Measurements from ENCODE around the gene CD63. TPM values are rescaled to one million over a fixed set of nuclear protein-coding genes. Genes with fewer than 3 reads are reported as not detected.

Gene CD63
- total and polyA plus RNA-seq, 2 of the 4 experiments (the other 2 are of a cell fraction) = 995 to 1,398 TPM

DNA sequence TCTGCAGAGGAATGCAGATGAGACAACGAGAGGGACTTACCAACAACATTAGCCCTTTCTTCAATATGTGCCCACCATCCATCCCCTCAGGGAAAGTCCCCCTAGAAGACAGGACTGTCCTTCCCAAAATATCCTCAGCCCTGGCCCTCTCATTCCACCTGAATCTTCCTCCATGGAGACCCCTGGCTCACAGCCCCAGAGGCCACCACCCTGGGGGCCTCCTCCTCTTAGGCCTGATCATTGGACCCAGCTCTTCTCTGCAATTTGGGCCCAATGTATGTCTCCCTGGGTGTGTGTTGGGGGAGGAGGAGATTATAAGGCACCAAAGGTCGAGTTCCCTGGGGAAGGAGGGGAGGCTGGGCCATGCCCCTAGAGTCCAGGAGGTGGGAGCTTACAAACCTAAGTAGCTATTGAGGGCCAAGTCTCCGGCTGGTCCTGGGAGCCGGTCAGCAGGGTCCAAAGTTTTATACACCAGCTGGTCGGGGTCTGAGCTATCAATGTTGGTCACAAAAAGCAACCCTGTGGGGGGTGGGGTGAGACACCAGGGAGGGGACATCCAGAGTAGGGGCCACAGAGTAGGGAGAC is 29.2 kb downstream of the CD63 start:
- ATAC-seq (ENCODE audit: low read depth) (no peak), DNase-seq (no peak)
- no peak overlapping the region for H2AK5ac ChIP-seq (ENCODE audit: low read depth, low read length)
- H2AFZ ChIP-seq (replicated peaks; ENCODE audit: low read length, poor library complexity) = no peak overlapping the region
- H3K27me3 ChIP-seq (ENCODE audit: control insufficient read depth, insufficient read depth, low read length) = peaks cover 22% of the 10 kb centered on the region
- CTCF ChIA-PET = no interaction called here
- TF ChIP-seq MAZ (IDR thresholded peaks at IDR 0.05; ENCODE audit: borderline replicate concordance, low read depth, low read length) (no peak), CEBPB (IDR thresholded peaks at IDR 0.05; ENCODE audit: low read depth, low read length) (no peak), POLR2A (IDR thresholded peaks at IDR 0.05; ENCODE audit: low read depth, low read length) (no peak), SMC3 (IDR thresholded peaks at IDR 0.05; ENCODE audit: low read depth, low read length) (no peak)
- TF ChIP-seq, protein P1, sequence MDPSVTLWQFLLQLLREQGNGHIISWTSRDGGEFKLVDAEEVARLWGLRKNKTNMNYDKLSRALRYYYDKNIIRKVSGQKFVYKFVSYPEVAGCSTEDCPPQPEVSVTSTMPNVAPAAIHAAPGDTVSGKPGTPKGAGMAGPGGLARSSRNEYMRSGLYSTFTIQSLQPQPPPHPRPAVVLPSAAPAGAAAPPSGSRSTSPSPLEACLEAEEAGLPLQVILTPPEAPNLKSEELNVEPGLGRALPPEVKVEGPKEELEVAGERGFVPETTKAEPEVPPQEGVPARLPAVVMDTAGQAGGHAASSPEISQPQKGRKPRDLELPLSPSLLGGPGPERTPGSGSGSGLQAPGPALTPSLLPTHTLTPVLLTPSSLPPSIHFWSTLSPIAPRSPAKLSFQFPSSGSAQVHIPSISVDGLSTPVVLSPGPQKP (IDR thresholded peaks at IDR 0.05; ENCODE audit: borderline replicate concordance, low read depth, low read length) = no peak
- TF ChIP-seq, protein P2, sequence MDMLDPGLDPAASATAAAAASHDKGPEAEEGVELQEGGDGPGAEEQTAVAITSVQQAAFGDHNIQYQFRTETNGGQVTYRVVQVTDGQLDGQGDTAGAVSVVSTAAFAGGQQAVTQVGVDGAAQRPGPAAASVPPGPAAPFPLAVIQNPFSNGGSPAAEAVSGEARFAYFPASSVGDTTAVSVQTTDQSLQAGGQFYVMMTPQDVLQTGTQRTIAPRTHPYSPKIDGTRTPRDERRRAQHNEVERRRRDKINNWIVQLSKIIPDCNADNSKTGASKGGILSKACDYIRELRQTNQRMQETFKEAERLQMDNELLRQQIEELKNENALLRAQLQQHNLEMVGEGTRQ (IDR thresholded peaks at IDR 0.05; ENCODE audit: low read depth, low read length) = no peak
- POLR2A ChIA-PET (ENCODE audit: unreplicated experiment) = no interaction called here
- no peak overlapping the region for H3K4me2 ChIP-seq (ENCODE audit: low read depth, low read length)
- no peak overlapping the region for H3K23ac ChIP-seq (ENCODE audit: low read depth, low read length)
- H3K79me1 ChIP-seq (ENCODE audit: low read depth in 1 of 2, low read length in 2 of 2) = no peaks in the 10 kb centered on the region
- no peak overlapping the region for H2BK5ac ChIP-seq (ENCODE audit: low read depth, low read length, poor library complexity, severe bottlenecking)
- 70% methylated on average over 2 of the region's 5 CpGs; no CpG with 5 or more reads in 1 of the 2 experiments for WGBS, 2 experiments (ENCODE audit: extremely low coverage in 2 of 2, insufficient read length in 1 of 2)
- H4K8ac ChIP-seq (ENCODE audit: low read depth in 2 of 2, low read length in 2 of 2) = no peak overlapping the region
- no peak overlapping the region for H3K9ac ChIP-seq (ENCODE audit: low read depth, low read length)
- no peaks in the 10 kb centered on the region for H3K9me1 ChIP-seq (ENCODE audit: insufficient read depth, low read length)
- H4K5ac ChIP-seq (ENCODE audit: low read depth, low read length) = no peak overlapping the region
- dilution Hi-C loops (cut with HindIII; ENCODE audit: low sequenced_read_pairs, unreplicated experiment) (no loop called here), intact Hi-C loops (cut with micrococcal nuclease) (no loop called here), in situ Hi-C loops (cut with MboI; ENCODE audit: low sequenced_read_pairs) (no loop called here)
- no TSS peak for BruUV-seq (replicated peaks)
- no peak overlapping the region for H2BK120ac ChIP-seq (ENCODE audit: low read depth, low read length)
- no peak overlapping the region for H3K27ac ChIP-seq (ENCODE audit: insufficient read depth, low read length)
- peaks cover 2% of the 10 kb centered on the region; the same call in 1 of the 2 replicates for H3K4me1 ChIP-seq (ENCODE audit: control insufficient read depth, insufficient read depth, low read length)
- no peak overlapping the region for H2BK15ac ChIP-seq (ENCODE audit: low read depth, low read length)
- no peak overlapping the region for H2BK20ac ChIP-seq (ENCODE audit: low read depth, low read length)
- H3K4me3 ChIP-seq (ENCODE audit: insufficient read depth, low read depth, low read length) = no peak overlapping the region
- no peak overlapping the region for H3K14ac ChIP-seq (replicated peaks; ENCODE audit: low read depth, low read length)
- no peak overlapping the region for H2AK9ac ChIP-seq (replicated peaks; ENCODE audit: low read depth, low read length, poor library complexity)
- no peaks in the 10 kb centered on the region for H4K20me1 ChIP-seq (ENCODE audit: insufficient read depth, low read length)
- H3K9me3 ChIP-seq (ENCODE audit: control insufficient read depth, insufficient read depth, low read length) = no peaks in the 10 kb centered on the region
- no peak overlapping the region for H3K18ac ChIP-seq (ENCODE audit: low read depth, low read length)
- no peak overlapping the region for H3K4ac ChIP-seq (ENCODE audit: low read depth, low read length)
- H3K36me3 ChIP-seq (ENCODE audit: control insufficient read depth, insufficient read depth, low read length) = no peaks in the 10 kb centered on the region
- no peak overlapping the region for H4K91ac ChIP-seq (ENCODE audit: insufficient read depth, low read depth, low read length)
- no peak overlapping the region for H3K56ac ChIP-seq (ENCODE audit: extremely low read depth, insufficient read depth, low read length)
